Cardiac fibroblast (primary cell): ENCODE data around the gene BTBD3.
A peak's percentile ranks its signal among the peaks of the same experiment; 100 is the strongest.

Source experiments
- DNase-seq, 2 donors: peaks; one replicate each; pipeline versions ENCODE4 v3.0.0 to v3.0.0-alpha.2; 2010; ENCODE audit warnings: low read depth in 2 of 2
- H3K4me3 ChIP-seq, 2 donors: replicated peaks in 1 of 2; 1 replicate in 1 of 2; 2 replicates in 1 of 2; pipeline ENCODE4 v1.5.1; 2011; ENCODE audit warnings: low read depth in 2 of 2, low read length in 2 of 2, mild to moderate bottlenecking in 2 of 2, moderate library complexity in 1 of 2
- CTCF ChIP-seq: IDR thresholded peaks from one replicate; pipeline ENCODE4 v1.5.1; 2011; ENCODE audit warnings: low read depth, mild to moderate bottlenecking, low read length, inconsistent platforms

The BTBD3 gene

GRCh38 chr20:11937230-11937629, 19.5 kb downstream of the BTBD3 start:
- no peak overlapping the region for H3K4me3 ChIP-seq
- TF ChIP-seq CTCF: no peak
- no peak for DNase-seq

- no peak overlapping the region for H3K4me3 ChIP-seq
- no peak for TF ChIP-seq CTCF
- no peak for DNase-seq
Observed at GRCh38 chr20:11941593-11942246, 24.0 kb downstream of the BTBD3 start.

GRCh38 chr20:11943778-11944177, 26.1 kb downstream of the BTBD3 start:
- no peak overlapping the region for H3K4me3 ChIP-seq
- DNase-seq: no peak
- no peak for TF ChIP-seq CTCF

GRCh38 chr20:11948806-11949205, 31.1 kb downstream of the BTBD3 start:
- no peak for TF ChIP-seq CTCF
- H3K4me3 ChIP-seq: no peak overlapping the region
- no peak for DNase-seq

- TF ChIP-seq CTCF: no peak
- no peak for DNase-seq
- H3K4me3 ChIP-seq: no peak overlapping the region
Observed at GRCh38 chr20:11949711-11950110, 32.0 kb downstream of the BTBD3 start.

GRCh38 chr20:11951696-11952095, 34.0 kb downstream of the BTBD3 start:
- TF ChIP-seq CTCF: no peak
- H3K4me3 ChIP-seq: no peak overlapping the region
- no peak for DNase-seq

GRCh38 chr20:11952639-11953038, 34.9 kb downstream of the BTBD3 start:
- no peak for TF ChIP-seq CTCF
- peak in 1 of 2 donors; percentile 30 for DNase-seq
- no peak overlapping the region for H3K4me3 ChIP-seq
